HepG2 (cell line): ENCODE data around the gene TRH. TPM values are rescaled to one million over a fixed set of nuclear protein-coding genes. Genes with fewer than 3 reads are reported as not detected.
A peak's percentile ranks its signal among the peaks of the same experiment; 100 is the strongest.
"Not testable (repeated sequence)": the region's sequence is repeated elsewhere in the genome, so short reads cannot be mapped to it uniquely, and the experiment has no call there.

Source experiments
- ATAC-seq: fragments of 200-7000 bp; cut with Tn5 transposase; 3 replicates; pipeline ENCODE4 v1.9.1; 2020; ENCODE audit warnings: mild to moderate bottlenecking, moderate library complexity
- BruUV-seq: library from RNA; stranded (reverse); fragments of 400-500 nt; replicated peaks from 2 replicates; lab custom pipeline; 2021; lab: Mats Ljungman, UMichigan
- CTCF ChIA-PET: fragments of 300-600 bp; formaldehyde crosslinking; extraction: SDS; loops from one replicate; lab custom pipeline; 2021; ENCODE audit warnings: low total read pairs, inconsistent platforms, low intra/inter-chr PET ratio; lab: Yijun Ruan, JAX
- POLR2A ChIA-PET: fragments of 350-600 bp; sonication (Branson Sonifier 250); formaldehyde crosslinking; loops from one replicate; lab custom pipeline; 2020; ENCODE audit warnings: antibody characterized with exemption, inconsistent platforms; lab: Yijun Ruan, JAX
- DNase-seq: peaks from one replicate; pipeline ENCODE4 v3.0.0-alpha.2; 2015; ENCODE audit warnings: low spot score
- FAIRE-seq: peaks from 3 replicates; lab custom pipeline; 2011; peaks lifted over from hg19 to GRCh38; lab: Jason Lieb, UNC
- H2AFZ ChIP-seq: one replicate; pipeline ENCODE4 v1.6.1; 2011; ENCODE audit warnings: low read length, inconsistent platforms
- H3K27ac ChIP-seq: fragments of 300-600 bp; 3 replicates; pipeline ENCODE4 v1.8.0; 2011; ENCODE audit warnings: mixed run types, mild to moderate bottlenecking, mixed read lengths, low read length, inconsistent platforms; ENCODE audit not compliant: insufficient read depth; ENCODE audit errors: extremely low read length
- H3K27me3 ChIP-seq, 2 experiments: fragments of 200-600 bp in 1 of 2; 2 replicates in 1 of 2; 3 replicates in 1 of 2; pipeline versions ENCODE4 v1.6.0 to v1.8.0; 2011; ENCODE audit warnings: low read length in 2 of 2, mild to moderate bottlenecking in 2 of 2, moderate library complexity in 2 of 2, inconsistent platforms in 1 of 2; ENCODE audit not compliant: insufficient read depth in 2 of 2, control insufficient read depth in 1 of 2
- H3K36me3 ChIP-seq, 2 experiments: fragments of 200-600 bp in 1 of 2; replicated peaks in 1 of 2; 2 replicates in 1 of 2; 3 replicates in 1 of 2; pipeline versions ENCODE4 v1.5.1 to v1.8.0; 2011; ENCODE audit warnings: low read length in 2 of 2, inconsistent platforms in 1 of 2; ENCODE audit not compliant: insufficient read depth in 2 of 2, control insufficient read depth in 1 of 2
- H3K4me1 ChIP-seq: 2 replicates; pipeline ENCODE4 v1.5.1; 2012; ENCODE audit warnings: low read length, inconsistent platforms; ENCODE audit not compliant: insufficient read depth
- H3K4me2 ChIP-seq: 2 replicates; pipeline ENCODE4 v1.6.0; 2011; ENCODE audit warnings: low read depth, low read length, inconsistent platforms
- H3K4me3 ChIP-seq, 3 experiments: fragments of 200-600 bp in 1 of 3; sonication (generic), shearing (Covaris generic) in 1 of 3; replicated peaks in 1 of 3; 2 replicates each; pipeline ENCODE4 v1.5.1; 2011 to 2016; ENCODE audit warnings: low read length in 3 of 3, inconsistent platforms in 2 of 3, low read depth in 2 of 3, mild to moderate bottlenecking in 2 of 3, control low read depth in 1 of 3, mixed read lengths in 1 of 3; ENCODE audit not compliant: insufficient read depth in 1 of 3
- H3K79me2 ChIP-seq: one replicate; pipeline ENCODE4 v1.6.1; 2011; ENCODE audit warnings: low read length, inconsistent platforms; ENCODE audit not compliant: insufficient read depth
- H3K9ac ChIP-seq: 2 replicates; pipeline ENCODE4 v1.6.0; 2011; ENCODE audit warnings: mild to moderate bottlenecking, low read depth, low read length, inconsistent platforms; ENCODE audit not compliant: insufficient read depth
- H3K9me3 ChIP-seq: 2 replicates; pipeline ENCODE4 v1.5.1; 2012; ENCODE audit warnings: mild to moderate bottlenecking, low read length
- H4K20me1 ChIP-seq: 2 replicates; pipeline ENCODE4 v1.6.0; 2011; ENCODE audit warnings: inconsistent platforms, mild to moderate bottlenecking, low read length, moderate library complexity; ENCODE audit not compliant: insufficient read depth
- KDM3A ChIP-seq: IDR thresholded peaks from 2 replicates; pipeline ENCODE4 v1.6.1; 2018; ENCODE audit warnings: low read depth, missing compliant biosample characterization
- ZNF121 ChIP-seq: sonication (generic); formaldehyde crosslinking; IDR thresholded peaks from 2 replicates; pipeline ENCODE4 v1.5.0; 2020; ENCODE audit warnings: mild to moderate bottlenecking, missing genetic modification reagents
- ZNF224 ChIP-seq: sonication (generic); formaldehyde crosslinking; IDR thresholded peaks from 2 replicates; pipeline ENCODE4 v1.5.0; 2020; ENCODE audit warnings: mild to moderate bottlenecking, missing genetic modification reagents
- ZNF775 ChIP-seq: sonication (generic); formaldehyde crosslinking; IDR thresholded peaks from 2 replicates; pipeline ENCODE4 v1.4.0; 2020; ENCODE audit warnings: missing genetic modification reagents, mild to moderate bottlenecking, moderate library complexity, borderline replicate concordance
- WGBS: methylation state at CpG from one replicate; pipeline ENCODE4 v1.1.6; 2017; ENCODE audit warnings: low lambda C conversion rate; 5-methylcytosine and 5-hydroxymethylcytosine counted together
- in situ Hi-C: cut with HindIII; loops from 2 replicates; pipeline ENCODE4 v1.10.0; 2017; ENCODE audit warnings: low pct_unique_long_range_greater_than_20kb; ENCODE audit not compliant: extremely low pct_ligation_motif_present
- intact Hi-C: fragments of 100-400 bp; cut with micrococcal nuclease; formaldehyde crosslinking; loops from one replicate; pipeline ENCODE4 v1.10.0; 2022; ENCODE audit not compliant: unreplicated experiment
- polyA plus RNA-seq, 8 experiments: library from polyadenylated mRNA; depleted of rRNA in 3 of 8; stranded (reverse) in 7 of 8; unstranded in 1 of 8; fragments of >200 nt; fragmentation: Illumina TruSeq in 4 of 8; extraction: Trizol in 4 of 8; gene quantifications; 2 replicates each; pipeline versions ENCODE4 v1.2.1 to v1.2.3, GENCODE V29; 2011 to 2016; ENCODE audit warnings: low read depth in 4 of 8, missing spikeins in 1 of 8, mixed read lengths in 1 of 8; ENCODE audit not compliant: insufficient read depth in 1 of 8
- total RNA-seq, 5 experiments: library from RNA; depleted of rRNA; stranded (reverse); fragments of >200 nt; fragmentation: Illumina TruSeq; extraction: Trizol; gene quantifications; 2 replicates each; pipeline ENCODE4 v1.2.3, GENCODE V29; 2016; ENCODE audit warnings: low read depth in 1 of 5
- TF ChIP-seq, protein P1 (sequence below): sonication (generic); formaldehyde crosslinking; IDR thresholded peaks from 2 replicates; pipeline ENCODE4 v1.9.0; 2022; ENCODE audit warnings: low read depth, missing genetic modification reagents

The TRH gene
- total and polyA plus RNA-seq, 2 of the 13 experiments (the other 11 are each of a cell fraction or from before 2014, with no cell fraction given), result not detected

DNA sequence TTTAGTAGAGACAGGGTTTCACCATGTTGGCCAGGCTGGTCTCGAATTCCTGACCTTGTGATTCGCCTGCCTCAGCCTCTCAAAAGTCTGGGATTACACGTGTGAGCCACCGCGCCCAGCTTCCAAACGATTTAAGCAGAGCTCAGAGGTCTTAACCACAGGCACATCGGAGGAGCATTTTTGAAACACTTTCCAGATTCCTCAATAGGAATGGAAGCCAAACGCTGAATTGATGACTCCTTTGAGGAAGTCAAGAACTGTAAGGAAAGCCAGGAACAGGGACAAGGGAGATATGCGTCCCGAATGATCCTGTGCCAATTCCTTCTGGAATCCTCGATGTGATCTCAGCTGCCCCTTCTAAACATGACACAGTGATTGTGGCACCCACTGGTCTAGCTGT, 40.0 kb downstream of the TRH start (continued):
- TF ChIP-seq, protein P1, sequence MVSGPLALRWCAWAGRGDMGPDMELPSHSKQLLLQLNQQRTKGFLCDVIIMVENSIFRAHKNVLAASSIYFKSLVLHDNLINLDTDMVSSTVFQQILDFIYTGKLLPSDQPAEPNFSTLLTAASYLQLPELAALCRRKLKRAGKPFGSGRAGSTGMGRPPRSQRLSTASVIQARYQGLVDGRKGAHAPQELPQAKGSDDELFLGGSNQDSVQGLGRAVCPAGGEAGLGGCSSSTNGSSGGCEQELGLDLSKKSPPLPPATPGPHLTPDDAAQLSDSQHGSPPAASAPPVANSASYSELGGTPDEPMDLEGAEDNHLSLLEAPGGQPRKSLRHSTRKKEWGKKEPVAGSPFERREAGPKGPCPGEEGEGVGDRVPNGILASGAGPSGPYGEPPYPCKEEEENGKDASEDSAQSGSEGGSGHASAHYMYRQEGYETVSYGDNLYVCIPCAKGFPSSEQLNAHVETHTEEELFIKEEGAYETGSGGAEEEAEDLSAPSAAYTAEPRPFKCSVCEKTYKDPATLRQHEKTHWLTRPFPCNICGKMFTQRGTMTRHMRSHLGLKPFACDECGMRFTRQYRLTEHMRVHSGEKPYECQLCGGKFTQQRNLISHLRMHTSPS (CRISPR knock-in tag), result no peak
- TF ChIP-seq ZNF775 (CRISPR knock-in tag) (no peak), ZNF121 (CRISPR knock-in tag) (no peak), KDM3A (CRISPR knock-in tag) (no peak), ZNF224 (CRISPR knock-in tag) (no peak)

DNA sequence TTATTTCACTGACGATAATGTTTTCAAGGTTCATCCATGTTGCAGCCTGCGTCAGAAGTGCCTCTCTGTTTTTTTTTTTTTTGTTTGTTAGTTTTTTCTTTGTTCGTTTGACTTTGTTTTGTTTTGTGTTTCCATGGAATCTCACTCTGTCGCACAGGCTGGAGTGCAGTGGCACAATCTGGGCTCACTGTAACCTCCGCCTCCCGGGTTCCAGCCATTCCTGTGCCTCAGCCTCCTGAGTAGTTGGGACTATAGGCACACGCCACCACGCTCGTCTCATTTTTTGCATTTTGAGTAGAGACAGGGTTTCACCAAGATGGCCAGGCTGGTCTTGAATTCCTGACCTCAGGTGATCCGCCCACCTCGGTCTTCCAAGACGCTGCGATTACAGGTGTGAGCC, 43.1 kb downstream of the TRH start:
- H3K36me3 ChIP-seq, BruUV-seq, FAIRE-seq, H3K9me3 ChIP-seq, H3K4me2 ChIP-seq, DNase-seq, intact Hi-C loops, POLR2A ChIA-PET, H3K4me3 ChIP-seq, ATAC-seq, H3K27me3 ChIP-seq, H4K20me1 ChIP-seq, CTCF ChIA-PET, H3K9ac ChIP-seq, in situ Hi-C loops, H2AFZ ChIP-seq, H3K4me1 ChIP-seq, H3K79me2 ChIP-seq, H3K27ac ChIP-seq: not testable (repeated sequence)
- 59% methylated on average over 13 of the region's 13 CpGs for WGBS

DNA sequence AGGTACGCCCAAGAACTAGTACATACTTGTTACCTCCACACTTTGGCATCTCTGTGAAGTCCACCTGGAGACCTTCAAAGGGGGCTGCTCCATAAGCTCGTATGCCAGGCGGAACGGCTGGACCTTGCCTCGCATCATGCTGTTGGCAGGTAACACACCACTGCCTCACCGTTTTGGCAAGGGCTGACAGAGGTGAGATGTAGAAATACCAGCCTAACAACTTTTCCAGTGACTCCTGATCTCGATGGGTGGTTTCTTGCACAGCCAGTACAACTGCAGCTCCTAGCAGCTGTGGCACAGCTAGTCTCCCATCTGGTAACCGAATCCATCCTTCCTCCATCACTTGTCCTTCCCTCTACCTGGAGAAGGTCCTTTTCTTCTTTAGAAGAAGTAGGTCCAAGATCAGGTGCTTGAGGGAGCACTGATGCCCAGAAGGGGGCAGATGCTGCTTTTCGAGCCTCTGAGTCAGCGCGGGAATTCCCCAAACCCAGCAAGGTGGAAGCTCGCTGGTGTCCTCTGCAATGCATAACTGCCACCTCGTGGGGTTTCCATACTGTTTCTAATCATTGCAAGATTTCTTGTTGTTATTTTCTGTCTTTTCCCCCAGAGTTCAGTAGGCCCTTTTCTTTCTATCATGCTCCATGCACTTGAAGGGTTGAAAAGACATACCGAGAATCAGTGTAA, 51.8 kb downstream of the TRH start:
- H3K79me2 ChIP-seq, H3K9me3 ChIP-seq, H3K36me3 ChIP-seq, H3K9ac ChIP-seq, BruUV-seq, H4K20me1 ChIP-seq, H3K27ac ChIP-seq, FAIRE-seq, POLR2A ChIA-PET, CTCF ChIA-PET, ATAC-seq, in situ Hi-C loops, H3K27me3 ChIP-seq, H2AFZ ChIP-seq, DNase-seq, intact Hi-C loops, H3K4me1 ChIP-seq, H3K4me2 ChIP-seq, H3K4me3 ChIP-seq: not testable (repeated sequence)
- WGBS, result 71% methylated on average over 8 of the region's 14 CpGs

DNA sequence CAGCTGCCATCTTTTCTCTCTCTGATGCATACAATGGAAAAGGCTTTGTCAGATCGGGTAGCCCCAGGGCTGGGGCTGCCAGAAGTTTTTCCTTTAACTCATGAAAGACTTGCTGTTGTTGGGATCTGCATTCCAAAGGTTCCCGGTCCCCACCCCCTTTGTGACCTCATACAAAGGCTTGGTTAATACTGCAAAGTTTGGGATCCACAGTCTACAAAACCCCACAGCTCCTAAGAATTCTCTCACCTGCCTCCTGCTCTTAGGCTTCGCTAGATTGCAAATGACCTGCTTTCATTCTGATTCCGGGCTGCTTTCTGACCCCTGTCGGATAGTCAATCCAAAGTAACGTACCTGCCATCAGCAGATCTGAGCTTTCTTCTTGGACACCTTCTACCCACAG, 52.9 kb downstream of the TRH start:
- H2AFZ ChIP-seq, H4K20me1 ChIP-seq, H3K27ac ChIP-seq, H3K9me3 ChIP-seq, H3K4me2 ChIP-seq, H3K4me1 ChIP-seq, POLR2A ChIA-PET, BruUV-seq, intact Hi-C loops, H3K79me2 ChIP-seq, H3K36me3 ChIP-seq, CTCF ChIA-PET, ATAC-seq, H3K4me3 ChIP-seq, in situ Hi-C loops, H3K9ac ChIP-seq, FAIRE-seq, H3K27me3 ChIP-seq: not testable (repeated sequence)
- DNase-seq, result peak; percentile 20
- 51% methylated on average over 5 of the region's 6 CpGs for WGBS
